T-helper 9 cell (primary cell): ENCODE results near the gene REN.

Experiments
- DNase-seq: peaks from one replicate; pipeline ENCODE4 v3.0.0-alpha.2; 2020

Gene REN

DNA sequence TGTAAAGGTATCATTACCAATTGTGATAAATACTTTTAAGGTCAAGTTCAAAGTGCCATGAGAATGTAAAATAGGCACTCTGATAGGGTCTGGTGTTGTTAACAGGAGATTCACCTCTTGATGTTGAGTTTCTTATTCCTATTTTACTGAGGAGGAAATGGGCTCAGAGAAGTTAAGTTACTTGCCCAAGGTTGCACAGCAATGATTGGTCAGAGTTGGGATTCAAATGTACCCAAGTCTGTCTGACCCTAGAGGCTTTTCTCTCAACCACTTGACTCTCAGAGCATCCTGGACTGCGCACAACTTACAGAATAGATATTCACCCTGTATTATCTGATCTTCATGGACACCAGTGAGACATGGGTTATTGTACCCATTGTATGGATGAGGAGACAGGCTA lies 59.3 kb downstream of the REN start:
- DNase-seq, result no peak

DNA sequence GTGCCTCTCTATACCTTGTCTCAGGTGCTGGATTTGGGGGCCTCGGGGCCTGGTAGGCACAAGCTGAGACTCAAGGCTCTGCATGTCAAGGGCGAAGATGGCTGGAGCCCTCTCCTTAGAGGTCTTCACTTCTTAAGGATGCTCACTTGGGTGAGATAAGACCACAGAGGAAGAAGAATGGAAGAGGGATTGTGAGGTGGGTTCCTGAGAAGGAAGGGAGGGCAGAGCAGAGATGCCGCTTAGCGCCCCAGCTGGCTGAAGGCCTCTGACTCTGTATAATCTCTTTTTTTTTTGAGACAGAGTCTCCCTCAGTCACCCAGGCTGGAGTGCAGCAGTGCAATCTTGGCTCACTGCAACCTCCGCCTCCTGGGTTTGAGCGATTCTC lies 61.0 kb downstream of the REN start:
- DNase-seq, result no peak
